H1 (cell line): ENCODE data around the gene TBC1D4. TPM values are rescaled to one million over a fixed set of nuclear protein-coding genes. Genes with fewer than 3 reads are reported as not detected.

Experiments used
- BACH1 ChIP-seq: IDR thresholded peaks from 2 replicates; pipeline ENCODE4 v1.6.1; 2012; ENCODE audit warnings: low read length, improper control_type of control experiment
- CHD7 ChIP-seq: fragments of 300-600 bp; sonication (generic); IDR thresholded peaks from 2 replicates; pipeline ENCODE4 v1.7.1; 2012; ENCODE audit warnings: low read length, moderate library complexity, mild to moderate bottlenecking, inconsistent platforms; ENCODE audit not compliant: insufficient replicate concordance
- GTF2F1 ChIP-seq: IDR thresholded peaks from 2 replicates; pipeline ENCODE4 v1.6.1; 2012; ENCODE audit warnings: low read depth, low read length, improper control_type of control experiment, borderline replicate concordance
- JUND ChIP-seq: IDR thresholded peaks from 2 replicates; pipeline ENCODE4 v1.6.1; 2011; ENCODE audit warnings: mild to moderate bottlenecking, improper control_type of control experiment, low read length
- NANOG ChIP-seq: IDR thresholded peaks from 2 replicates; pipeline ENCODE4 v1.6.1; 2011; ENCODE audit warnings: low read length, low read depth, mild to moderate bottlenecking, inconsistent platforms; ENCODE audit not compliant: insufficient read depth, poor library complexity, severe bottlenecking
- RBBP5 ChIP-seq: IDR thresholded peaks from 2 replicates; pipeline ENCODE4 v1.7.1; 2012; ENCODE audit warnings: low read depth, mild to moderate bottlenecking, inconsistent platforms, low read length, moderate library complexity, borderline replicate concordance
- SP1 ChIP-seq: IDR thresholded peaks from 2 replicates; pipeline ENCODE4 v1.6.1; 2011; ENCODE audit warnings: low read depth, low read length
- TBP ChIP-seq: IDR thresholded peaks from 2 replicates; pipeline ENCODE4 v1.6.1; 2011; ENCODE audit warnings: low read depth, low read length, improper control_type of control experiment
- USF2 ChIP-seq: IDR thresholded peaks from 2 replicates; pipeline ENCODE4 v1.6.1; 2011; ENCODE audit warnings: low read length, improper control_type of control experiment
- polyA plus RNA-seq, 7 experiments: library from polyadenylated mRNA; depleted of rRNA in 3 of 7; stranded (reverse) in 5 of 7; unstranded in 2 of 7; fragments of >200 nt in 5 of 7; fragments of 200-250 nt in 2 of 7; gene quantifications; 1 replicate in 5 of 7; 2 replicates in 1 of 7; 4 replicates in 1 of 7; pipeline versions ENCODE4 v1.2.1 to v1.2.3, GENCODE V29; 2011 to 2013; ENCODE audit warnings: missing spikeins in 2 of 7, mixed read lengths in 2 of 7
- total RNA-seq: library from RNA; stranded (reverse); fragmentation: NEBNext Ultra II Directional; extraction: Animal tissue kit (Norgen Biotek cat#: 25700); gene quantifications from 2 replicates; pipeline ENCODE4 v1.2.1, GENCODE V29; 2021

The TBC1D4 gene
- total and polyA plus RNA-seq, 2 of the 8 experiments (the other 6 are each of a cell fraction or from before 2014, with no cell fraction given), result 16.7 to 39.0 TPM

- TF ChIP-seq CHD7 (no peak), JUND (no peak), SP1 (no peak), RBBP5 (no peak), NANOG (no peak), BACH1 (no peak), USF2 (no peak), TBP (no peak), GTF2F1 (no peak)
These were observed 88.0 kb downstream of the TBC1D4 start (continued) for GRCh38 chr13:75393839-75394520.
